Measurements from ENCODE around the gene RAB27A. TPM values are rescaled to one million over a fixed set of nuclear protein-coding genes. Genes with fewer than 3 reads are reported as not detected.

RAB27A gene
- total RNA-seq, 1 experiment from 2014 or later: 4.7 TPM

DNA sequence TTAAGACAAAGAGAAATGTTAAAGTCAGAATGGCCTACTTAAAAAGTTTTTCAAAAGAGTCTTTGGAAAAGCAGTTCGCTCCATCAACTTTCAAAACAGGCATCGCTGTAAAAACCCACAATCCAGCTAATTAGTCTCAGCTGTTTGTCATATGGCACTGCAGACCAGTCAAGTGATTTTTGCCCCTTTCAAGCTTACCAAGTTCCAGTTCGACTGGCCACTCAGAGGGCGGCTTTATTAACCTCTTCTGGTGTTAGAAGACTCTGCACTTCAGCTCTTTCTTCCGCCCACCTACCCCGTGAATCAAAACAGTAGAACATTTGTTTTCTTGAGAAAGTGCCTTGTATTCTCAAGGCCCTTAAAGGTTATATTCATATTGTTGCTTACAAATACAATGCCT lies 19.3 kb downstream of the RAB27A start:
- H3K4me3 Mint-ChIP-seq: no peak overlapping the region
- H3K36me3 Mint-ChIP-seq: no peaks in the 10 kb centered on the region
- TF ChIP-seq, protein P1, sequence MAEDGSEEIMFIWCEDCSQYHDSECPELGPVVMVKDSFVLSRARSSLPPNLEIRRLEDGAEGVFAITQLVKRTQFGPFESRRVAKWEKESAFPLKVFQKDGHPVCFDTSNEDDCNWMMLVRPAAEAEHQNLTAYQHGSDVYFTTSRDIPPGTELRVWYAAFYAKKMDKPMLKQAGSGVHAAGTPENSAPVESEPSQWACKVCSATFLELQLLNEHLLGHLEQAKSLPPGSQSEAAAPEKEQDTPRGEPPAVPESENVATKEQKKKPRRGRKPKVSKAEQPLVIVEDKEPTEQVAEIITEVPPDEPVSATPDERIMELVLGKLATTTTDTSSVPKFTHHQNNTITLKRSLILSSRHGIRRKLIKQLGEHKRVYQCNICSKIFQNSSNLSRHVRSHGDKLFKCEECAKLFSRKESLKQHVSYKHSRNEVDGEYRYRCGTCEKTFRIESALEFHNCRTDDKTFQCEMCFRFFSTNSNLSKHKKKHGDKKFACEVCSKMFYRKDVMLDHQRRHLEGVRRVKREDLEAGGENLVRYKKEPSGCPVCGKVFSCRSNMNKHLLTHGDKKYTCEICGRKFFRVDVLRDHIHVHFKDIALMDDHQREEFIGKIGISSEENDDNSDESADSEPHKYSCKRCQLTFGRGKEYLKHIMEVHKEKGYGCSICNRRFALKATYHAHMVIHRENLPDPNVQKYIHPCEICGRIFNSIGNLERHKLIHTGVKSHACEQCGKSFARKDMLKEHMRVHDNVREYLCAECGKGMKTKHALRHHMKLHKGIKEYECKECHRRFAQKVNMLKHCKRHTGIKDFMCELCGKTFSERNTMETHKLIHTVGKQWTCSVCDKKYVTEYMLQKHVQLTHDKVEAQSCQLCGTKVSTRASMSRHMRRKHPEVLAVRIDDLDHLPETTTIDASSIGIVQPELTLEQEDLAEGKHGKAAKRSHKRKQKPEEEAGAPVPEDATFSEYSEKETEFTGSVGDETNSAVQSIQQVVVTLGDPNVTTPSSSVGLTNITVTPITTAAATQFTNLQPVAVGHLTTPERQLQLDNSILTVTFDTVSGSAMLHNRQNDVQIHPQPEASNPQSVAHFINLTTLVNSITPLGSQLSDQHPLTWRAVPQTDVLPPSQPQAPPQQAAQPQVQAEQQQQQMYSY (CRISPR knock-in tag; IDR thresholded peaks at IDR 0.05): no peak
- ChIA-PET CTCF (interaction anchor here (1.4 kb wide), 1 partner anchor 19 kb away, joined by 3 read pairs; no protein-coding TSS in a partner anchor), POLR2A (no interaction called here)
- ATAC-seq (no peak), DNase-seq (ENCODE audit: low spot score) (no peak)
- H3K27ac Mint-ChIP-seq: no peak overlapping the region
- H3K9me3 Mint-ChIP-seq: peaks cover 5% of the 10 kb centered on the region; the same call in 1 of the 2 replicates
- H3K4me1 Mint-ChIP-seq: no peaks in the 10 kb centered on the region
- H3K27me3 Mint-ChIP-seq (ENCODE audit: low read depth): no peaks in the 10 kb centered on the region

DNA sequence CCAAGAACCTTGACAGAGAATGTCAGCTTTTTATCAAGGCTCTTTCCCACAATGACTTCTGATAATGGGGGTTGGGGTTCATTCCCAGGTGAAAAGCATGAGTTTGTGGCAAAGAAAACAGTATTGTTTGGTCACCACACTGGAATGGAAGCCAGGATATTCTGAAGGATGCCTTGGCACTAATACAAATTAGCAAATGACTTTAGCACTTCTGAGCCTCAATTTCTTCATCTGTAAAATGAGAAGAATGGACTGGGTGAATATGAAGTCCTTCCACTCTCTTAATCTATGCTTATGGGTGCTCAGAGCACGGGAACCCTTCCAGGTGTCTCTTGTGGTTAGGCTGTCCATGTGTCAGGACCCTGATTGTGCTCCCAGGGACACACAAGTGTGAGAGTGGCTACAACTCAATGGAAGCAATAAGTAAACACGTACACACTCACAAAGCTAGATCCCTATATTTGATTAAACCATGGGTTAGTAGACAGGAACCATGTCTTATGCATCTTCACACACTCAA lies 21.4 kb downstream of the RAB27A start:
- Mint-ChIP-seq H3K4me1 (no peaks in the 10 kb centered on the region), H3K4me3 (no peak overlapping the region), H3K36me3 (no peaks in the 10 kb centered on the region), H3K27ac (no peak overlapping the region), H3K9me3 (peaks cover 5% of the 10 kb centered on the region; the same call in 1 of the 2 replicates), H3K27me3 (ENCODE audit: low read depth) (no peaks in the 10 kb centered on the region)
- ATAC-seq (no peak), DNase-seq (ENCODE audit: low spot score) (no peak)
- ChIA-PET CTCF (no interaction called here), POLR2A (no interaction called here)
- TF ChIP-seq, protein P2, sequence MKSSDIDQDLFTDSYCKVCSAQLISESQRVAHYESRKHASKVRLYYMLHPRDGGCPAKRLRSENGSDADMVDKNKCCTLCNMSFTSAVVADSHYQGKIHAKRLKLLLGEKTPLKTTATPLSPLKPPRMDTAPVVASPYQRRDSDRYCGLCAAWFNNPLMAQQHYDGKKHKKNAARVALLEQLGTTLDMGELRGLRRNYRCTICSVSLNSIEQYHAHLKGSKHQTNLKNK (CRISPR knock-in tag; IDR thresholded peaks at IDR 0.05): no peak
- TF ChIP-seq ZNF416 (CRISPR knock-in tag; IDR thresholded peaks at IDR 0.05) (no peak), ZNF671 (CRISPR knock-in tag; IDR thresholded peaks at IDR 0.05) (no peak), ZBTB21 (CRISPR knock-in tag; IDR thresholded peaks at IDR 0.05; ENCODE audit: borderline replicate concordance) (no peak), ZNF423 (CRISPR knock-in tag; IDR thresholded peaks at IDR 0.05) (no peak), JAZF1 (CRISPR knock-in tag; IDR thresholded peaks at IDR 0.05) (no peak), ZNF396 (CRISPR knock-in tag; IDR thresholded peaks at IDR 0.05; ENCODE audit: borderline replicate concordance) (no peak), SMAD4 (CRISPR knock-in tag; IDR thresholded peaks at IDR 0.05) (no peak), ETV6 (CRISPR knock-in tag; IDR thresholded peaks at IDR 0.05) (no peak), TCF7 (CRISPR knock-in tag; IDR thresholded peaks at IDR 0.05; ENCODE audit: low read depth) (no peak), HMGA2 (CRISPR knock-in tag; IDR thresholded peaks at IDR 0.05) (no peak)
- TF ChIP-seq, protein P3, sequence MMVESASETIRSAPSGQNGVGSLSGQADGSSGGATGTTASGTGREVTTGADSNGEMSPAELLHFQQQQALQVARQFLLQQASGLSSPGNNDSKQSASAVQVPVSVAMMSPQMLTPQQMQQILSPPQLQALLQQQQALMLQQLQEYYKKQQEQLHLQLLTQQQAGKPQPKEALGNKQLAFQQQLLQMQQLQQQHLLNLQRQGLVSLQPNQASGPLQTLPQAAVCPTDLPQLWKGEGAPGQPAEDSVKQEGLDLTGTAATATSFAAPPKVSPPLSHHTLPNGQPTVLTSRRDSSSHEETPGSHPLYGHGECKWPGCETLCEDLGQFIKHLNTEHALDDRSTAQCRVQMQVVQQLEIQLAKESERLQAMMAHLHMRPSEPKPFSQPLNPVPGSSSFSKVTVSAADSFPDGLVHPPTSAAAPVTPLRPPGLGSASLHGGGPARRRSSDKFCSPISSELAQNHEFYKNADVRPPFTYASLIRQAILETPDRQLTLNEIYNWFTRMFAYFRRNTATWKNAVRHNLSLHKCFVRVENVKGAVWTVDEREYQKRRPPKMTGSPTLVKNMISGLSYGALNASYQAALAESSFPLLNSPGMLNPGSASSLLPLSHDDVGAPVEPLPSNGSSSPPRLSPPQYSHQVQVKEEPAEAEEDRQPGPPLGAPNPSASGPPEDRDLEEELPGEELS (CRISPR knock-in tag; IDR thresholded peaks at IDR 0.05): no peak
- TF ChIP-seq, protein P4, sequence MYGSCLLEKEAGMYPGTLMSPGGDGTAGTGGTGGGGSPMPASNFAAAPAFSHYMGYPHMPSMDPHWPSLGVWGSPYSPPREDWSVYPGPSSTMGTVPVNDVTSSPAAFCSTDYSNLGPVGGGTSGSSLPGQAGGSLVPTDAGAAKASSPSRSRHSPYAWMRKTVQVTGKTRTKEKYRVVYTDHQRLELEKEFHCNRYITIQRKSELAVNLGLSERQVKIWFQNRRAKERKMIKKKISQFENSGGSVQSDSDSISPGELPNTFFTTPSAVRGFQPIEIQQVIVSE (CRISPR knock-in tag; IDR thresholded peaks at IDR 0.05; ENCODE audit: borderline replicate concordance): no peak

DNA sequence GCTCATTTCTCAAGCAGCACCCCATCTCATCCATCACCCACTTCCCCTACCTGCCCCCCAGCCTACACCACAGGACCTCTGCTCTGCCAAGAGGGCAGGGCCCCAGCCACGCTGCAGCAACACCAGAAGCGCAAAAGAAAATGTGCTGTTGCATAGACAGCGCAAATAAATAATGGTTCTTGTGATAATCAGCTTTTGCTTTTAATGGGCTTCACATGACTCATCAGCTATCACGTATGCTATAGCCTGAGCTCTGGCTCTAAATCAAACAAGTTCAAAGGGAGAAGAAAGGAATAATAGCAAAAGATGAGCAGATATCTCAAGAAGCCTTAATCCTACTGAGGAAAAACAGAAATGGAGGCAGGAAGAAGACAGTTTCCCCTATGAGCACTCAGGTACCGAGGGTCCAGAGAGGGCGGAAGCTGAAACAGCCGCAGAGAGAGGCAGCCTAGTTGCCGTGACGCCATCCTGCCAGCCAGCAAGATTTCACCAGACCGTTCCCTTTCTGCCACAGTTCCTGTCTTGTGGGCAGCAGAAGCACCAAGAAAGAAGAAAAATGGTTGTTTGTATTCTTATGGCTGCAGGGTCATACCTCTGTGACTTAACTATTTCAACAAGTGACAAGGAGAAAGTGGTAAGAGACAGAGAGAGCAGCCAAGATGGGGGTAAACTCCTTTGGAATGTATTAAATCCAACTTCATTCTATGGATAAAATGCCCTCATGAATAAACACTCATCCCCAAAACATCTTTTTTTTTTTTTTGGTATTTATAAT lies 22.0 kb downstream of the RAB27A start:
- Mint-ChIP-seq H3K27me3 (ENCODE audit: low read depth) (no peaks in the 10 kb centered on the region), H3K4me3 (no peak overlapping the region), H3K9me3 (peaks cover 3% of the 10 kb centered on the region; the same call in 1 of the 2 replicates), H3K36me3 (no peaks in the 10 kb centered on the region), H3K4me1 (no peaks in the 10 kb centered on the region; the same call in 1 of the 2 replicates), H3K27ac (no peak overlapping the region)
- ATAC-seq: no peak
- POLR2A ChIA-PET: no interaction called here
- no peak for DNase-seq (ENCODE audit: low spot score)
- CTCF ChIA-PET: interaction anchor here (0.7 to 1.0 kb wide), 2 partner anchors 141 to 168 kb away, joined by 3 read pairs; partner anchors contain the start of genes CCPG1 and PIERCE2
- TF ChIP-seq, protein P5, sequence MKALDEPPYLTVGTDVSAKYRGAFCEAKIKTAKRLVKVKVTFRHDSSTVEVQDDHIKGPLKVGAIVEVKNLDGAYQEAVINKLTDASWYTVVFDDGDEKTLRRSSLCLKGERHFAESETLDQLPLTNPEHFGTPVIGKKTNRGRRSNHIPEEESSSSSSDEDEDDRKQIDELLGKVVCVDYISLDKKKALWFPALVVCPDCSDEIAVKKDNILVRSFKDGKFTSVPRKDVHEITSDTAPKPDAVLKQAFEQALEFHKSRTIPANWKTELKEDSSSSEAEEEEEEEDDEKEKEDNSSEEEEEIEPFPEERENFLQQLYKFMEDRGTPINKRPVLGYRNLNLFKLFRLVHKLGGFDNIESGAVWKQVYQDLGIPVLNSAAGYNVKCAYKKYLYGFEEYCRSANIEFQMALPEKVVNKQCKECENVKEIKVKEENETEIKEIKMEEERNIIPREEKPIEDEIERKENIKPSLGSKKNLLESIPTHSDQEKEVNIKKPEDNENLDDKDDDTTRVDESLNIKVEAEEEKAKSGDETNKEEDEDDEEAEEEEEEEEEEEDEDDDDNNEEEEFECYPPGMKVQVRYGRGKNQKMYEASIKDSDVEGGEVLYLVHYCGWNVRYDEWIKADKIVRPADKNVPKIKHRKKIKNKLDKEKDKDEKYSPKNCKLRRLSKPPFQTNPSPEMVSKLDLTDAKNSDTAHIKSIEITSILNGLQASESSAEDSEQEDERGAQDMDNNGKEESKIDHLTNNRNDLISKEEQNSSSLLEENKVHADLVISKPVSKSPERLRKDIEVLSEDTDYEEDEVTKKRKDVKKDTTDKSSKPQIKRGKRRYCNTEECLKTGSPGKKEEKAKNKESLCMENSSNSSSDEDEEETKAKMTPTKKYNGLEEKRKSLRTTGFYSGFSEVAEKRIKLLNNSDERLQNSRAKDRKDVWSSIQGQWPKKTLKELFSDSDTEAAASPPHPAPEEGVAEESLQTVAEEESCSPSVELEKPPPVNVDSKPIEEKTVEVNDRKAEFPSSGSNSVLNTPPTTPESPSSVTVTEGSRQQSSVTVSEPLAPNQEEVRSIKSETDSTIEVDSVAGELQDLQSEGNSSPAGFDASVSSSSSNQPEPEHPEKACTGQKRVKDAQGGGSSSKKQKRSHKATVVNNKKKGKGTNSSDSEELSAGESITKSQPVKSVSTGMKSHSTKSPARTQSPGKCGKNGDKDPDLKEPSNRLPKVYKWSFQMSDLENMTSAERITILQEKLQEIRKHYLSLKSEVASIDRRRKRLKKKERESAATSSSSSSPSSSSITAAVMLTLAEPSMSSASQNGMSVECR (CRISPR knock-in tag; IDR thresholded peaks at IDR 0.05; ENCODE audit: borderline replicate concordance): no peak
- TF ChIP-seq RELA (CRISPR knock-in tag; IDR thresholded peaks at IDR 0.05; ENCODE audit: borderline replicate concordance): no peak
- TF ChIP-seq, protein P6, sequence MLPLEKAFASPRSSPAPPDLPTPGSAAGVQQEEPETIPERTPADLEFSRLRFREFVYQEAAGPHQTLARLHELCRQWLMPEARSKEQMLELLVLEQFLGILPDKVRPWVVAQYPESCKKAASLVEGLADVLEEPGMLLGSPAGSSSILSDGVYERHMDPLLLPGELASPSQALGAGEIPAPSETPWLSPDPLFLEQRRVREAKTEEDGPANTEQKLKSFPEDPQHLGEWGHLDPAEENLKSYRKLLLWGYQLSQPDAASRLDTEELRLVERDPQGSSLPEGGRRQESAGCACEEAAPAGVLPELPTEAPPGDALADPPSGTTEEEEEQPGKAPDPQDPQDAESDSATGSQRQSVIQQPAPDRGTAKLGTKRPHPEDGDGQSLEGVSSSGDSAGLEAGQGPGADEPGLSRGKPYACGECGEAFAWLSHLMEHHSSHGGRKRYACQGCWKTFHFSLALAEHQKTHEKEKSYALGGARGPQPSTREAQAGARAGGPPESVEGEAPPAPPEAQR (CRISPR knock-in tag; IDR thresholded peaks at IDR 0.05): no peak
- no peak for TF ChIP-seq ZBTB21 (CRISPR knock-in tag; IDR thresholded peaks at IDR 0.05; ENCODE audit: borderline replicate concordance)
- no peak for TF ChIP-seq JAZF1 (CRISPR knock-in tag; IDR thresholded peaks at IDR 0.05)
- TF ChIP-seq NFATC4 (CRISPR knock-in tag; IDR thresholded peaks at IDR 0.05): no peak
- TF ChIP-seq TCF7 (CRISPR knock-in tag; IDR thresholded peaks at IDR 0.05; ENCODE audit: low read depth): no peak
